Measurements from ENCODE around the gene DGKH. TPM values are rescaled to one million over a fixed set of nuclear protein-coding genes. Genes with fewer than 3 reads are reported as not detected.

Gene DGKH
- total and polyA plus RNA-seq, 2 donors (not counting 1 experiment from before 2014, with no cell fraction given) = 0.06 to 0.67 TPM

DNA sequence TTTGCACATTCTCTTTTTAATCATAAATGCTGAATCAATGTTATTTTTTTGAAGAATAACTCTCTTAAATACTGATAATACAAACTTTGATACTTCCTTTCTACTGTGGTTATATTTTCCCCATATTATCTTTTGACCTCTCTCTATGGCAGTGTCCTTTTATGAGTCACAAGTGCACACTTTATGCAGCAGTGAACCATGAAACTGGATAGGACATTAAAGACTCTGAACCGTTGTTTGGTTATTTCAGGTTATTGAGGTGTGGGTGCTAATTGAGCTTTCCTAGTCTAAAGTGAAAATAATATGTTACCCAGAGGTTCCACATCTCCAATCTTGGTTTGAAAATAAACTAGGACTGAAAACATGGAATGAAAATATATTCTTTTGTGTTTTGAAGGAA is 71.4 kb downstream of the DGKH start:
- no peaks in the 10 kb centered on the region for H3K9me3 ChIP-seq (ENCODE audit: control extremely low read depth in 1 of 3, control insufficient read depth in 2 of 3, insufficient read depth in 1 of 3, low read length in 2 of 3)
- intact Hi-C loops (cut with micrococcal nuclease) = no loop called here
- H3K4me2 ChIP-seq (replicated peaks; ENCODE audit: low read depth, low read length, poor library complexity, severe bottlenecking) = no peak overlapping the region
- ChIA-PET CTCF (interaction anchor here (1.5 kb wide), 1 partner anchor 9 kb away, joined by 5 read pairs; no protein-coding TSS in a partner anchor), POLR2A (no interaction called here)
- ATAC-seq (ENCODE audit: low read depth) = no peak
- no peaks in the 10 kb centered on the region for H3K79me2 ChIP-seq (ENCODE audit: control insufficient read depth, insufficient read depth, low read length)
- Mint-ChIP-seq H3K27me3 (no peaks in the 10 kb centered on the region), H3K4me1 (no peaks in the 10 kb centered on the region), H3K4me3 (no peak overlapping the region), H3K27ac (no peak overlapping the region), H3K9me3 (ENCODE audit: insufficient read depth) (no peaks in the 10 kb centered on the region)
- no peak overlapping the region for H2AFZ ChIP-seq (ENCODE audit: insufficient read depth, low read depth, low read length, poor library complexity, severe bottlenecking)
- DNase-seq = no peak
- H4K20me1 ChIP-seq (ENCODE audit: control insufficient read depth, insufficient read depth, low read length, poor library complexity, severe bottlenecking) = no peaks in the 10 kb centered on the region
- no peaks in the 10 kb centered on the region for H3K27me3 ChIP-seq (replicated peaks in 1 of 4; ENCODE audit: control extremely low read depth in 1 of 4, control insufficient read depth in 3 of 4, insufficient read depth in 4 of 4, low read length in 3 of 4)
- TF ChIP-seq EZH2 (IDR thresholded peaks at IDR 0.05; ENCODE audit: borderline replicate concordance, insufficient read depth, low read depth, low read length, poor library complexity, severe bottlenecking) = no peak
- TF ChIP-seq, protein P1, sequence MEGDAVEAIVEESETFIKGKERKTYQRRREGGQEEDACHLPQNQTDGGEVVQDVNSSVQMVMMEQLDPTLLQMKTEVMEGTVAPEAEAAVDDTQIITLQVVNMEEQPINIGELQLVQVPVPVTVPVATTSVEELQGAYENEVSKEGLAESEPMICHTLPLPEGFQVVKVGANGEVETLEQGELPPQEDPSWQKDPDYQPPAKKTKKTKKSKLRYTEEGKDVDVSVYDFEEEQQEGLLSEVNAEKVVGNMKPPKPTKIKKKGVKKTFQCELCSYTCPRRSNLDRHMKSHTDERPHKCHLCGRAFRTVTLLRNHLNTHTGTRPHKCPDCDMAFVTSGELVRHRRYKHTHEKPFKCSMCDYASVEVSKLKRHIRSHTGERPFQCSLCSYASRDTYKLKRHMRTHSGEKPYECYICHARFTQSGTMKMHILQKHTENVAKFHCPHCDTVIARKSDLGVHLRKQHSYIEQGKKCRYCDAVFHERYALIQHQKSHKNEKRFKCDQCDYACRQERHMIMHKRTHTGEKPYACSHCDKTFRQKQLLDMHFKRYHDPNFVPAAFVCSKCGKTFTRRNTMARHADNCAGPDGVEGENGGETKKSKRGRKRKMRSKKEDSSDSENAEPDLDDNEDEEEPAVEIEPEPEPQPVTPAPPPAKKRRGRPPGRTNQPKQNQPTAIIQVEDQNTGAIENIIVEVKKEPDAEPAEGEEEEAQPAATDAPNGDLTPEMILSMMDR (IDR thresholded peaks at IDR 0.05) = no peak
- no peak overlapping the region for H3K27ac ChIP-seq (ENCODE audit: low read length in 2 of 2)
- no CpG with 5 or more reads among the region's 1 CpG for WGBS (ENCODE audit: insufficient coverage)
- H3K36me3 ChIP-seq (replicated peaks in 1 of 2; ENCODE audit: control extremely low read depth in 1 of 2, control insufficient read depth in 1 of 2, extremely low read depth in 1 of 2, insufficient read depth in 2 of 2, low read length in 1 of 2) = no peaks in the 10 kb centered on the region
- no peaks in the 10 kb centered on the region for H3K4me1 ChIP-seq (ENCODE audit: control insufficient read depth in 2 of 2, insufficient read depth in 2 of 2, low read length in 2 of 2)
- H3K4me3 ChIP-seq (ENCODE audit: control extremely low read depth in 1 of 5, extremely low read depth in 1 of 5, insufficient read depth in 1 of 5, low read depth in 2 of 5, low read length in 4 of 5) = no peak overlapping the region
- no peak overlapping the region for H3K9ac ChIP-seq (ENCODE audit: low read length)

- Histone ChIP-seq H3K4me2 (replicated peaks; ENCODE audit: low read depth, low read length, poor library complexity, severe bottlenecking) (no peak overlapping the region), H3K4me1 (ENCODE audit: control insufficient read depth in 2 of 2, insufficient read depth in 2 of 2, low read length in 2 of 2) (no peaks in the 10 kb centered on the region), H3K9me3 (ENCODE audit: control extremely low read depth in 1 of 3, control insufficient read depth in 2 of 3, insufficient read depth in 1 of 3, low read length in 2 of 3) (no peaks in the 10 kb centered on the region), H2AFZ (ENCODE audit: insufficient read depth, low read depth, low read length, poor library complexity, severe bottlenecking) (no peak overlapping the region), H3K4me3 (ENCODE audit: control extremely low read depth in 1 of 5, extremely low read depth in 1 of 5, insufficient read depth in 1 of 5, low read depth in 2 of 5, low read length in 4 of 5) (no peak overlapping the region), H3K36me3 (replicated peaks in 1 of 2; ENCODE audit: control extremely low read depth in 1 of 2, control insufficient read depth in 1 of 2, extremely low read depth in 1 of 2, insufficient read depth in 2 of 2, low read length in 1 of 2) (no peaks in the 10 kb centered on the region), H3K79me2 (ENCODE audit: control insufficient read depth, insufficient read depth, low read length) (no peaks in the 10 kb centered on the region), H4K20me1 (ENCODE audit: control insufficient read depth, insufficient read depth, low read length, poor library complexity, severe bottlenecking) (no peaks in the 10 kb centered on the region), H3K27ac (ENCODE audit: low read length in 2 of 2) (no peak overlapping the region), H3K9ac (ENCODE audit: low read length) (no peak overlapping the region), H3K27me3 (replicated peaks in 1 of 4; ENCODE audit: control extremely low read depth in 1 of 4, control insufficient read depth in 3 of 4, insufficient read depth in 4 of 4, low read length in 3 of 4) (no peaks in the 10 kb centered on the region)
- TF ChIP-seq EZH2 (IDR thresholded peaks at IDR 0.05; ENCODE audit: borderline replicate concordance, insufficient read depth, low read depth, low read length, poor library complexity, severe bottlenecking) = no peak
- TF ChIP-seq, protein P1 (IDR thresholded peaks at IDR 0.05) = no peak
- ChIA-PET CTCF (no interaction called here), POLR2A (no interaction called here)
- intact Hi-C loops (cut with micrococcal nuclease) = no loop called here
- Mint-ChIP-seq H3K4me3 (no peak overlapping the region), H3K27me3 (no peaks in the 10 kb centered on the region), H3K4me1 (no peaks in the 10 kb centered on the region), H3K9me3 (ENCODE audit: insufficient read depth) (no peaks in the 10 kb centered on the region), H3K27ac (no peak overlapping the region)
- WGBS (ENCODE audit: insufficient coverage) = no CpG with 5 or more reads among the region's 2 CpGs
- DNase-seq = no peak
- ATAC-seq (ENCODE audit: low read depth) = no peak
Measured at GRCh38 chr13:42123600-42123999, 75.2 kb downstream of the DGKH start.

All from B cell (primary cell).